Measurements from ENCODE around the gene HOXC5.
"Not testable (repeated sequence)": the region's sequence is repeated elsewhere in the genome, so short reads cannot be mapped to it uniquely, and the experiment has no call there.

HOXC5 gene

GRCh38 chr12:54066408-54066807 lies 33.6 kb downstream of the HOXC5 start:
- no peak for DNase-seq

GRCh38 chr12:54068418-54069070 lies 35.7 kb downstream of the HOXC5 start:
- no peak for DNase-seq

GRCh38 chr12:54071942-54072341 lies 39.1 kb downstream of the HOXC5 start:
- DNase-seq: no peak

GRCh38 chr12:54074308-54074707 lies 41.5 kb downstream of the HOXC5 start:
- no peak for DNase-seq

- DNase-seq: no peak
These were observed 42.6 kb downstream of the HOXC5 start for GRCh38 chr12:54075409-54075808.

GRCh38 chr12:54075974-54076373 lies 43.1 kb downstream of the HOXC5 start:
- DNase-seq: no peak

GRCh38 chr12:54077843-54078242 lies 45.0 kb downstream of the HOXC5 start:
- DNase-seq: not testable (repeated sequence)

- DNase-seq: not testable (repeated sequence)
These were observed 46.3 kb downstream of the HOXC5 start for GRCh38 chr12:54079115-54079514.

GRCh38 chr12:54080008-54080924 lies 47.4 kb downstream of the HOXC5 start:
- DNase-seq: not testable (repeated sequence)

GRCh38 chr12:54081053-54081514 lies 48.2 kb downstream of the HOXC5 start:
- not testable (repeated sequence) for DNase-seq

GRCh38 chr12:54081581-54082396 lies 48.9 kb downstream of the HOXC5 start:
- not testable (repeated sequence) for DNase-seq

- peak in 1 of 2 donors; percentile 4 for DNase-seq
These were observed 49.6 kb downstream of the HOXC5 start for GRCh38 chr12:54082397-54082892.
